CD4-positive, alpha-beta T cell treated with Interleukin-4 for 4 hours (primary cell): ENCODE results near the gene SLC38A8.
A peak's percentile ranks its signal among the peaks of the same experiment; 100 is the strongest.

ENCODE experiments used
- DNase-seq: peaks from one replicate; pipeline ENCODE4 v3.0.0-alpha.2; 2020

SLC38A8 gene

DNA sequence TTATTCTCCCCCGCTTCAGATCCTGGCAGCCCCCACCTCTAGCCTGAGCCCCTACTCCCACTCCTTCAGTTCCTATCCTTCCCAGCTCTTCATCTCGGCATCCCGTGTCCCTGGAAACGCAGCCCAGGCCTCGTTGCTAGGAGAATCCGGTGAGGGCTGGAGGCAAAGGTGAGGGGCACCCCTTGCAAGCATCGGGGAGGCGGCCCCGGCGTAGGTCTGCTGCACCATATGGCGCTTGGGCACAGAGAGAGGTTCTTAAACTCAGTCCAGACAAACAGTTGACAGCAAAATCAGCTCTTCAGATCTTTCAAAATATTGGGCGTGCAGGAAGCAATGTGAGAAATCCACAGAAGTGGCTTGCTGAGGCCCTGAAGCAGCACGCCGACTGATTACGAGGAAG, 15.0 kb downstream of the SLC38A8 start:
- no peak for DNase-seq

GRCh38 chr16:84026606-84027005, 16.0 kb downstream of the SLC38A8 start:
- DNase-seq = no peak

DNA sequence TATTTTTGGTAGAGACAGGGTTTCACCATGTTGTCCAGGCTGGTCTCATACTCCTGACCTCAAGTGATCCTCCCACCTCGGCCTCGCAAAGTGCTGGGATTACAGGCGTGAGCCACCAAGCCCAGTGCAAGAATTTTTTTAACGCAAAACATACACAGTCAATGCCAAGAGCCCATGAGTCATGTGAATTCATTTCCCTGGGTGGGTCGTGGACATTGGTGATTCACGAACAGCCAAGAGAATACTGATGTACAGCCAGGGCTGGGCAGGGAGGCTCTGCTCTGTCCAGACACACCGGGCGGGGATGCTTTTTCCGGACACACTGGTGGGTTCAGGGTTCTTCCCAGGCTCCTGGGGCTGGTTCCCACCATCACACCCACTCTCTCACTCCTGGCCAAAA, 17.7 kb downstream of the SLC38A8 start:
- DNase-seq = no peak

- no peak for DNase-seq
These were observed 20.0 kb downstream of the SLC38A8 start for GRCh38 chr16:84022644-84023043.

- no peak for DNase-seq
These were observed 21.1 kb downstream of the SLC38A8 start for GRCh38 chr16:84021488-84021887.

DNA sequence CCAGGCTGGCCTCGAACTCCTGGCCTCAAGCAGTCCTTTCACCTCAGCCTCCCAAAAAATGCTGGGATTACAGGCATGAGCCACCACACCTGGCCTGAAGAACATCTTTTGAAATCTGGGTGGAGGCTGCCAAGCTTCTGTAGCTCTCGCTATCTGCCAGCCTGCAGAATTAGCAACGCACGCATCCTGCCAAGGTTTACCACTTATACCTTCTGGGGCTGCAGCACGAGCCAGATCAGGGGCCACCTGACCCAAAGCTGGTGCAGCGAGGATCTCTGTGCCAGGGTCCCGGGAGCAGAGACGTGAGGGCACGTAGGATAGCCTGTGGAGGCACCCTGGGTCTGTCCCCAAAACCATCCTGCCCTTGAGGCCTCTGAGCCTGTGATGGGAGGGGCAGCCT, 22.2 kb downstream of the SLC38A8 start:
- DNase-seq = no peak

DNA sequence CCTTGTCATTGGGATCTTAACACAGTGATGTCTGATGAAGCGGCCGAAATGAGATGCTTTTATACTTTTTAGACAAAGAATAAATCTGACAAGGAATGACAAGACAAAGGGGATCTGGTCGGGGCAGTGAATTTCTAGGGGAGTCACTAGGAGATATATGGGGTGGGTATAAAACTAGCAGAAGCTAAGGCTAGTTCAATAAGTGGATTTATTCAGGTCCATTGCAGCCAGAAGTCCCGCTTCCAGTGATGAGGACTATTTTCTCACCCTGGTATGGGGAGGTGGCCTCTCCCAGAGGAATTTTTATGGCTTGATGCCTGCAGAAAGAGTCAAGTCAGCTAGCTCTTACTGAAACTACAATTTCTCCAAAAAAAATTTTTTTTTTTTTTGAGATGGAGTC, 23.9 kb downstream of the SLC38A8 start:
- no peak for DNase-seq

DNA sequence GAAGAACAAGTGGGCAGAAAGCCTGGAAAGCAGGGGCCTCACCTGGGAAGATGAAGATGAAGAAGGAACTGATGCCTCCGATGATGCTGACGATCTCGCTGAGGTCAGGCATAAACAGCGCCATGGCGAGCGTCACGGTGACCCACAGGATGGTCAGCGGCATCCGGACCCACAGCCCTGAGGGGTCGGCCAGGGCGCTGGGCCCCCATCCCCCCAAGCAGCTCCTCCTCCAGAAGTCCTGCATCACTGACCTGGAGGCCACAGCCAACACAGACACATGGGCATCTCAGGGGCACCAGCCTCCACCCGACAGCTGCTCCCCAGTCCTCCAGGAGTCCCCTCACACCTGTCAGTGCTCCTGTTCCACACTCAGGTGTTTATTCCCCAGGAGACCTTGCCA, 26.1 kb downstream of the SLC38A8 start:
- DNase-seq = no peak

DNA sequence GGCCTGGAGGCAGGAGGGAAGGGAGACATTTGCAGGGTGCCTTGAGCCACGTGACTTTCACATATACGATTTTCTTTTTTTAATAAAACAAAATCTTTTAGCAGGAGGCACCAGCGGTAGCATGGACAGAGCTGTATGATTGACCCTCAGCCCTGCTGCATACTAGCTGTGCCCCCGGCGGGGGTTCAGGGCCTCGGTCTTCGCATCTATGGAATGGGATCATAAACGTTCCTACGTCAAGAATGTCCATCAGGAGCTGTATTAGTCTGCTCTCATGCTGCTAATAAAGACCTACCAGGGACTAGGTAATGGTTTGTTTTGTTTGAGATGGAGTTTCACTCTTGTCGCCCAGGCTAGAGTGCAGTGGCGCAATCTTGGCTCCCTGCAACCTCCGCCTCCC, 27.2 kb downstream of the SLC38A8 start:
- DNase-seq = no peak

- no peak for DNase-seq
These were observed 27.8 kb downstream of the SLC38A8 start for GRCh38 chr16:84014570-84015327.

GRCh38 chr16:84013787-84014569, 28.6 kb downstream of the SLC38A8 start:
- peak; percentile 6 for DNase-seq

- DNase-seq = no peak
These were observed 33.3 kb downstream of the SLC38A8 start for GRCh38 chr16:84009282-84009681.

- DNase-seq = no peak
These were observed 34.6 kb downstream of the SLC38A8 start for GRCh38 chr16:84007965-84008364.

- no peak for DNase-seq
These were observed 35.1 kb downstream of the SLC38A8 start for GRCh38 chr16:84007520-84007919.

GRCh38 chr16:84005391-84005790, 37.2 kb downstream of the SLC38A8 start:
- no peak for DNase-seq

DNA sequence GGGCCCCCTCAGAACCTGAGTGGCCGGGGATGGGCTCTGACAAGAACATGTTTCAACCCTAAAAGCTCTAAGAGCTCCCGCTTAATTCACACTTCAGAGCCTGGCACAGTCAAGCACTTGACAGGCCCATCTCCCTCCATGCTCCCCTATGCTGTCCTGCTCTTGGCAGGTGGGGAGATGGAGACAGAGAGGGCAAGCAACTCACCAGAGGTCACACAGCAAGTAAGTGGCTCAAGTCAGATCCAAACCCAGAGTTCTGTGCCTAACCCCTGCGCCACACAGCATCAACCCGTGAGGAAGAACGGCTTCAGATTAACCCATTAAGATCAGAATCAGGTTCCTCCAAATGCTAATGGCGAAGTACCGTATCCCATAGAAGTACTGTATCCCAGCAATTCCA, 38.2 kb downstream of the SLC38A8 start:
- no peak for DNase-seq

DNA sequence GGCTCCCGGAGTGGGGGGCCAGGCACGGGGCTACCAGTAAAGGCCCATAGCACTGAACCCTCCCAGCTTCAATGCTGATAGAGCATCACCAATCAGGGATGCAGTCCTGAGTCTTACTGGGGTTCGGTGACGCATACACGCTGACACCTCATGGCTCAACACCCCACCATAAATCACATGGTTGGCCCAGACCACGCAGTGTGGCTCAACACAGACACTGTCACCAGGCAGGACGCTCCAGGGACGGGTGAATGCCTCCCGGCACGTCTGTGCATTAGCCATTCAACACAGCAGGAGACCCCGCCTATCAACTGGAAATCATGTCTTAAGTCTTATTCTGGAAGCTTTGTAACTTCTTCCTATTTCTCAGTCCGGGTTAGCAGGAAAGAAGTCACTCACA, 39.6 kb downstream of the SLC38A8 start:
- no peak for DNase-seq

DNA sequence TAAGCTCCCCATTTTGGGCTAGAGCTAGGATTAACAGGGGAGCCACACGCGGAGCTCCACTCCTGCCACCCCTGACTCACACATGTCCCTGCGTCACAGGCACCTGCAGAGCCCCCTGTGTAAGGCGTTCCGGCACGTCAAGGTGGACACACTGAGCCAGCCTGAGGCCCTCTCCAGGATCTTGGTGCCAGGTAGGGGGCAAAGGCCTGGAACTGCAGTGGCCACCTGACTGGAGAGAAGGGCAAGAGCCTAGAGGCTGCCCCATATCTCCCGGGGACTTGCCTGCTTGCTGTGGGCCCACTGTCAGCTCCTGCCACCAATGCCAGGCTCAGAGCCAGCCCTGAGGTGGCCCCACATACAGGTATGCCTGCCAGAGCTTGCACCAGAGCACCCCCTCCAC, 40.9 kb downstream of the SLC38A8 start:
- DNase-seq = no peak

- no peak for DNase-seq
These were observed 41.5 kb downstream of the SLC38A8 start for GRCh38 chr16:84000989-84001642.

GRCh38 chr16:83998091-83998490, 44.5 kb downstream of the SLC38A8 start:
- DNase-seq = no peak

- no peak for DNase-seq
These were observed 45.9 kb downstream of the SLC38A8 start for GRCh38 chr16:83996481-83997252.

- DNase-seq = no peak
These were observed 46.8 kb downstream of the SLC38A8 start for GRCh38 chr16:83995754-83996153.

DNA sequence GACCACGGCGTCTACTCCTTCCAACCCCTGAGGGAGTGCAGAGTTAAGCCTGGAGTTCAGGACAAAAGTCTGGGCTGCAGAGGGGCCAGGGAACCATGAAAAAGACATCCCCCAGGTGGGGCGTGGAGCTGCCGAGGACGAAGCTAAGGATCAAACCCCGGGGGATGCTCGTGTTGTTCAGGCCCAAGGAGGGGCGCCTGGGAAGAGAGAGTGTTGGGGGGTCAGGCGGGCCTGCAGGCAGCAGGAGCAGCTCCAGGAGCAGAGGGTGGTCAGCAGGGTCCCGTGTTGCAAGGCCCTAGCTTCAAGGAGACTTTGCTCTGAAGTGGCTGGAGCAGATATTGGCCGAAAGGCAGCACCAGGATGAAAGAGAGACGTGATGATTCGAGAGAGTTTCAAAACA, 47.9 kb downstream of the SLC38A8 start:
- DNase-seq = no peak
